NCI-H1436 (cell line): ENCODE data around the gene MCC.
A peak's percentile ranks its signal among the peaks of the same experiment; 100 is the strongest.

Experiments
- DNase-seq: peaks from one replicate; lab custom pipeline; 2025; lab: John Stamatoyannopoulos, UW

Gene MCC

DNA sequence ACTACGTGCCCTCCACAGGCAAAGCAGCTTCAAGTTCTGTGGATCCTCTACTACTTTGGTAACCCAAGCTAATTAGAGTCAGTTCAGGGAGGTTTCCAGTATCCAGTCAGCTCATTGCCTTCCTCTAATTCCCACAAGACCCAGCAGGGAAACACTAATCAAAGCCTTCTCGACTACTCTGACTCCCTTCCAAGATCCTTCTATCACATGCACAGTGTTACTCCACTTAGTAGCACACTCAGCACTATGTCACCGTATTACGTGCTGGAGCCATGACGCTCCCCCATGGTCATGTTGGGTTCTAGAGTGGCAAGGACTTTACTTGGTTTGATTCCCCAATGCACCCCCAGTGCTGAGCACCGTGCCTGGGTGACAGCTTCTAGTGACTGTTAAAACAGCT is 458.6 kb downstream of the MCC start:
- no peak for DNase-seq

DNA sequence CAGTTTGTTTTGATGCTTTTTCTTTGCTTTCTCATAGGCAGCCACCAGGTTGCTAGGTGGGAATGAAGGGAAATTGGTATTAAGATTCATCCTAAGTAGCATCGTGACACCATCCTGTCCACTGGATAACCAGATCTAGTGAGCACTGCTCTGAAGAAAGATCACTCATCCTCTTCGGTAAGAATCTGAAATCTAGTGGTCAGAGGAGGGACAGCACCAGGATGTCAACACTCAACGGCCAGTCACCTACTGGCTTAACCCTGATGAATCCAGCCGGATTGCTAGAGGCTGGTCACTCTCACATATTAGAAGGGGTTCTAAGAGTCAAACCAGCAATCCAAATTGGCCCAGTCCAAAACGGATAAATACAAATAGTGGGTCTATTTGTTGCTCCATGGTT is 460.8 kb downstream of the MCC start:
- DNase-seq, result no peak

DNA sequence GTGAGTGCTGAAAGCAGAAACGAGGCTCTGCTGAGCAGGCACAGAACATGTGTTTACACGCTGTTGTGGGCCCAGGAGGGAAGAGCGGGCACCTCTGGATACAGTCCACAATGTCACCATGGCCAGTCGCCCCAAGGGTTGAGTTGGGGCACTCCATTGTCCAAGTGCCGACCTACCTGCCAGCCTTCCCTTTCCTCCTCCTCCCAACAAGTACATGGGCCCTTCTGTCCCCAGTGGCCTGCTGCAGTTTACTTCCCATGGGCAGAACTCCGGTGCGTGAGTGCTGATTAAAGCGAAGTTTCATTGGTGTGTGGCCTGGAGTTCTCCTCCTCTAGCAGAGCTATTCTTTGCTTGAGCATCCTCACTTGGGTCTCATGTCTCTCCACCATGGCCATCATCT is 461.2 kb downstream of the MCC start:
- DNase-seq, result no peak

DNA sequence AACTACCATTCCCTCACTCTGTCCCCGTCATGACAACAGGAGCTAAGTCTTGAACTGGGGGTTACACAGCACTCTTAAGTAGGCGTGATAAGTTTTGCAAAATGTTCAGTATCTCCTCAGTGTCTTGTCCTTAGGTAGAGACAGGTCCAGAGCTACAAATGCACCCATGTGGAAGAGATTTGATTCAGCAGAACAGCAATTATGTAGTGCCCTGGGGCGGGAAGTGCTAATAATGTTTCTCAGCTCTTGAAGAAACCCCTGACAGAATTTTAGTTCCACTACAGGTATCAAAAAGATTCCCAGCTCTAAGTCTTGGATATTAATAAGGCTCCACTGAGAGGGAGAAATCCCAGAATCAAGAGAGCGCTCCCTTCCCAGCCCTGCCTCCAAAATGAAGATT is 462.0 kb downstream of the MCC start:
- DNase-seq, result no peak

DNA sequence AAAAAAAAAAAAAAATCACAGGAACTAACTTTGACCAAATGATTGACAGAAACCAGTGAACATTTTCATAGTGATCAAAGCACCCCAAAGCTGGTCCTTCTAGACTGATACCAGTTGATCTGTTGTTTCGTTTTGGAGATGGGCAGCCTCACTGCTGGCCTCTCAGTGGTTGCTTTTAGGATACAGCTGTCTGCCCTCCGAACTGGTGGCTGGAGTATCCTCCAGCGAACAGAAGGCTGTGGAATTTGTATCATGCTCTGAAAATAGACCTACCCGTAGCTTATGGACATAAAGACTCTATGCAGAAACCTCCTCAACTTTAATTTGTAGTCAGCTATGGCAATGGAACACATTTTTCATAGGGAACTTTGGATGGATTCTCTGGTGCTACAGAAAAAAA is 462.7 kb downstream of the MCC start:
- DNase-seq, result no peak

DNA sequence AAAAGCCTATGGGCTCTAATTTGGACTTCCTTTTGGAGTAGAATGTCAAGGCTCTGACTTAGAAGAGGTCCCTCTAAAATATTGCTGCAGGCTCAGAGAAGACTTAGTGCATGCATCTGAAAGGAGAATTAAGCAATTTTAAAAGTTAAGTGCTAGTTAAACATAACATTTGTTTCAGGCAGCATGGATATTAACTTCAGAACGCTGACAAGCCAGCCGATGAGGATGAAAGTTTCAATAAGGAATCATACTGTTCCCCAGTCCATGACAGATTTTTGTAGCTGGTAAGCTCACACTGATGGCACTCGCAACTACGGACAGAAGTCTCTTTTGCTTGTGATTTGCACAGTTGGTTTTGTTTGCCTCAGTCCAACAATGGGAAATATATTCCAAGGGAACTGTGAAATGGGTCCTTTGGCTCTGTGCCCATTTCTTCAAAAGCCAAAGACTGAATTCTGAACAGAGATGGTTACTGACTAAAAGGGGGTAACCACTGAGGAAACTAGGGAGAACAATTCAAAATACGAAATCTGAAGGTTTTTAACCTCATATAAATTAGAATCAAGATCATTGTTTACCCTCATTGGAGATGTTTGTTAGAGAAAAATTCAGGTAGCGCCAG is 464.1 kb downstream of the MCC start:
- DNase-seq, result no peak

DNA sequence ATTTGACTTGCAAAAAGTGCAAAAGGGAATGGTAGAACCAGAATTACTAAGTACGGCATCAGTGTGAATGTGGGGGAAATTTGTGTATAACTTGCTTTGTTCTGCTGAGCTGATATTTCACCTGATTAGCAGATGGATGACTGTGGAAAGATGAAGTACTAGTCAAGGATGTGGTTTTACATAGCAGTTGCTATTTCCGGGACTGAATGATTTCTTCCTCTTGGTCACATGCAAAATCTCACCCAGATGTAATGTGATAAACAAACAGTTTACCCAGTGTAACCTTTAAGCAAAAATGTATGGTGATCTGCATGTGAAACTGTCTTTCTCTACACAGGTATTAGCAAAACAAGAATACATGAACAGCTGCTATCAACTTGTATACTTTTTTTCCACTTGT is 465.6 kb downstream of the MCC start:
- no peak for DNase-seq

DNA sequence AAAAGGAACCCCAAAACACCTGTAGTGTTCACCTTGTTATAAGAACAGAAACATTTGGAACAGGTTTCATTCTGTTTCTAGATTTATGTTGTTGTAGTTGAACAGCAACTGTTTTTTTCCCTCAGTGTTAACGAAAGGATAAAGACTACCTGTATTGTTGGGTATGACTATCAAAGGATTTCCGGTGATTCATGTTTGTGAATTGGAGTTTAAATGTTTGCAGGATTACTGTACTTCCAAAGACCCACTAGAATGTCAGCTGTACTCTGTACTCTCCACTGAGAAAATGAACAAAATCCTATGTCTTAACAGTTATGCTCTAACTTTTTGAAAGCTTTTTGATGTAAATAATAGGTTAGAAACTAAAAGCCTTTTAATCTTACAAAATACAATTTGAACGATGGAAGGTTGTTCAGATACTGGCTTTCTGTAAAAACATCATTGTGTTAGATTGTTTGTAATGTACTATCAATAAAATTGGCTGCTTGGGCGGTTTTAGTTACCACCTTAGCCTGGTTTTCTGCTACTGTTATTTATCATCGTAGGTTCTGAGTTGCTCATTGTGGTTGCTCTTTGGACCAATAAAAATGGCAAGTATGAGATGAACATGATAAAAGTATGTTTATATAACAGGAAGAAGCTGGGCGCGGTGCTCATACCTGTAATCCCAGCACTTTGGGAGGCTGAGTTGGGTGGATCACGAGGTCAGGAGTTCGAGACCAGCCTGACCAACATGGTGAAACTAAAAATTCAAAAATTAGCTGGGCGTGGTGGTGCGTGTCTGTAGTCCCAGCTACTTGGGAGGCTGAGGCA is 467.6 kb downstream of the MCC start:
- DNase-seq, result no peak

DNA sequence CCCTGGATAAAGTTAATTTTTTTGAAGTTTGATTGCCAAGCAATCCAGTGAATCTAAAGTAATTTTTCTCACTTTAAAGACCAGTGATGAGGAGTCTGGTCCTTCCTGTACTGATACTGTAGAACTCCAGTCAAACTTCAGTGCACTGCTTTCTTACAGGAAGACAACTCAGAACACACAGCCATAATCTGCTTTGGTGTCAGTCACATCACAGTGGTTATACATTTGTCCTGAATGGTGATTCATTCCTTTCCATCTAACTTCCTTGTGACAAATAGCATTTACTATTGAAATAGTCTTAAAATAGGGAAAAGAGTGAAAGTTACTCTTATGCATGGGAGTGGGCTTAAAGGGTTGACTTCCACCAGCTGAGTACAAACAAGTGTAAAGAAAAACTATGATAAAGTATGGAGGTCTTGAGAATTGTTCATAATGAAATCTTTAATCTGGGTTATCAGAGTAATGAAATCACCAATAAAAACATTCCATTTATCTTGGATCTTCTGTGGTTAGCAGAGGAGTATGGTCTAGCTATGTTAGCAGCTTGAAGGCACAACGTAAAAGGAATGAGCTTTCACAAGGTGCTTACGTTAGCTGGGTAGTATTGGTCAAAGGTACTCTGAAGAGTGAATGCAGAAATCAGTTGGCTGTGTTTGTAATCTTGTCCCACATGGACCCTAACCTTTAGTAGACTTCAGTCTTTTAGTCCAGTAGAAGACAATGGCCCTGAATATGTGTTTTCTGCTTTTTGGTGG is 470.2 kb downstream of the MCC start:
- no peak for DNase-seq

DNA sequence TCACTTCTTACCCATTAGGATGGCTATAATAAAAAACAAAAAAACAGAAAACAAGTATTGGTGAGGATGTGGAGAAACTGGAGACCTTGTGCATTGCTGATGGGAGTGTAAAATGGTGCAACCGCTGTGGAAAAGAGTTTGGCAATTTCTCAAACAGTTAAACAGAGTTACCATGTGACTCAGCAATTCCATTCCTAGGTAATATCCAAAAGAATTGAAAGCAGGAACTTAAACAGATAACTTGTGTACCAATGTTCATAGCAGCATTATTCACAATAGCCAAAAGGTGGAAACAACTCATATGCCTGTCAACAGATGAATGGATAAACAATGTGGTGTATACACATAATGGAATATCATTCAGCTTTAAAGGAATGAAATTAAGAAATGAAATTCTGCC is 482.8 kb downstream of the MCC start:
- no peak for DNase-seq

DNA sequence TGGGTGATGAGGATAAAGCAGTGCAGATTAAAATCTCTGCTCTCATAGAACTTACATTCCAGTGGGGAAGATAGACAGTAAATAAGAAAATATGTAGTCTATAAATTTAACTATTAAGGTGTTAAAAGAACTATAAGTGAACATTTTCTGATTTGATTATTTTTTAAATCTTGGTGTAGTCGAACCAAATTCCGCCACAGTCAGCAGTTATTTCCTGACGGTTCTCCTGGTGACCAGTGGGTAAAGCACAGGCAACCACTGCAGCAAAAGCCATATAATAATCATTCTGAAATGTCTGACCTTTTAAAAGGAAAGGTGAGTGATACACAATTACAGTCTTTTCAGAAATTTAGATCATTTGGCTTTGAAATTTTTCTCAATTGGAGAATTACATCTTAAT is 484.5 kb downstream of the MCC start:
- no peak for DNase-seq

DNA sequence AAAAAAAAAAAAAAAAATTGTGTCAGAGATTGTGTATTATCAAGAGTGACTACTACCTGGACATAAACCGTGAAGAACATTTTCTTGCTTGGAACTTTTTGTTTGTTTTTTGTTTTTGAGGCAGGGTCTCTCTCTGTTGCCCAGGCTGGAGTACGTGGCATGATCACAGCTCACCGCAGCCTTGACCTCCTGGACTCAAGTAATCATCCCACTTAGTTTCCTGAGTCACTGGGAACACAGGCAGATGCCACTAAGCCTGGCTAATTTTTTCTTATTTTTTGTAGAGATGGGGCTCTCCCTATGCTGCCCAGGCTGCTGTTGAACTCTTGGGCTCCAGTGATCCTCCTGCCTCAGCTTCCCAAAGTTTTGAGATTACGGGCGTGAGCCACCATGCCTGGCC is 485.8 kb downstream of the MCC start:
- DNase-seq, result no peak

DNA sequence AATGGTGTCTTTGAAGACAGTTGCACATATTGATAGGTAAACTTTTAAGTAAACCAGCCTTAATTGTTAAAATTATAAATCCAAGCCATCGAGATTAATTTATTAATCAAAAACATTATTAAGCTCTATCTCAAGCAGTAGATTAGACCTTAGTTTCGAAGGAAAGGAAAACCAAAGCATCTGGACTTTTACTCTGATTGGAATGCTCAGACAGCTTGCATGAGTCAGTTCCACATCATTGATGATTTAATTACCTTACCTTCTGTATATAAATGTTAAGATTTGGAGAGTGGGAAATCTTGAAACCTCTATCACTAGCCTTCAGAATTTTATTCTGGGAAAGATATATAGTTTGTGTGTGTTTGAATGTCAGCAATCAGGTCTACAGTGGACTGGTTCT is 487.8 kb downstream of the MCC start:
- no peak for DNase-seq

DNA sequence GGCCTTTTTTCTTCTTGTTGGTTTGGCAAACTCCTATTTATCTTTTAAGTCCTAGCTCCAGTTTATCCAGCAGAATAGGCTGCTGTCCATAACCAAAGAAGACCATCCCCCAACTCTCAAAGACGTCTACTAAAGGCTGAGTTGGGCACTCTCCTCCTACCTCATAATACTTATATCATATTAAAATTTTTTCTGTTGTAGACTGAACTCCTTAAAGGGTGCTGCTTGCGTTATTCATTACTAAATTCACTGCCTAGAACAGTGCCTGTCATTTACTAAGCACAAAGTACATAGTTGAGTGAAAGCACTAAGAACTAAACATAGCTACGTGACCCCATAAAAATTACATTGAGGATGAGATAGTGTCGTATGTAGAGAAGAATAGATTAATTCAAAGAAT is 490.0 kb downstream of the MCC start:
- DNase-seq, result no peak

DNA sequence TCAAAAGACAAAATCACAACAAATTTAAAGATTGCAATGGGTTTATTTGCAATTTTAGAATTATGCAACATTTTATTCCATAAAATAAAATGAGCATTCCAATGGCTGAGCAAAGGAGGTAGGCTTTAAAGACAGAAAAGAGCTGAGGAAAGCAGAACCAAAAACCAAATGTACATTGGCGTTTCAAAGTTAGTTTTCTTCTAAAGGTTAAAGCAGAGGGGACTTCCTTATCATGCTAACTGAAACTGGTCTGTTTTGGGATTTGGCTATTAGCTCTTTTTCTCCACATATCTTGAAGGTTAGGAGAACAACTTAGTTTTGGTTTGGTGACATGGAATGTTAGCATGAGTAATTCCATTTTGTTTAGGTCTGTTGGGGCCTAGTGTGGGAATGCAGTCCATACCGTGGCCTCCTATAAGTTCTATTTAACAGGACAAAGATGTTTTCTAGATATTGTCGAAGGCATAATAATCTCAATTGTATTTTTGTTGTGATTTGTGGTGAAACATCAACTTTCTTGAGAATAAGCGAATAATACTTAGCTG is 491.4 kb downstream of the MCC start:
- no peak for DNase-seq

DNA sequence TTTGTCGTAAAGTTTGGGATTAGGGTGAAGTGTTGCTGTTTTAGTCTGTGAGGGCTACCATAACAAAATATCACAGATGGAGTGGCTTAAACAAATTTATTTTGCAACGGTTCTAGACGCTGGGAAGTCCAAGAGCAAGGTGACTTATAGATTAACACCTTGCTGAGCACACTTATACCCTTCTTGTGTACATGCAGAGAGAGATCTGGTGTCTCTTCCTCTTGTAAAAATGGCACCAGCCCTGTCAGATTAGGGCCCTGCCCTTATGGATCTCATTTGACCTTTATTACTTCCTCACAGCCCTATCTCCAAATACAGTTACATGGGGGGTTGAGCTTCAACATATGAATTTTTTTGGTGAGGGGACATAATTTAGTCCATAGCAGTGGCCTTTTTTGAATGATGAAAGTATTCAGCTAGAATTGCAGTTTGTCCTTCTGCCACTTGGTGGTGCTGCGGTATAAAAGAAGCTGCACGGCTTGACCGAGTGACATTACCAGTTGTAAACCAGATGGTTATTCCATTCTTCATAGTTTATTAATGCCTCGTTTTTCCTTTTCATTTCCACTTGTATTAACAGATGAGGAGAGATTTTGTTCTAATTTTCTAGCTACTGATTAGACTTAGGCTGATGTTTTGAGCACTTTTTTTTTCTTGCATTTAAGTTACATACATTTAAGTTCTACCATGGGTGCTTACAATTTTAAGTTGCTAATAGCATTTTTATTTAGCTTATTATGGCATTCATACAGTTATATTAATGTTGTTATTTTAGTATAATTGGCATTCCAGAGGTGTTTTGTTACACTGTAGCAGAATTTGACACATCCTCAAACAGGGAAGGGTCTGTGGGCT is 492.3 kb downstream of the MCC start:
- peak; percentile 17 for DNase-seq

DNA sequence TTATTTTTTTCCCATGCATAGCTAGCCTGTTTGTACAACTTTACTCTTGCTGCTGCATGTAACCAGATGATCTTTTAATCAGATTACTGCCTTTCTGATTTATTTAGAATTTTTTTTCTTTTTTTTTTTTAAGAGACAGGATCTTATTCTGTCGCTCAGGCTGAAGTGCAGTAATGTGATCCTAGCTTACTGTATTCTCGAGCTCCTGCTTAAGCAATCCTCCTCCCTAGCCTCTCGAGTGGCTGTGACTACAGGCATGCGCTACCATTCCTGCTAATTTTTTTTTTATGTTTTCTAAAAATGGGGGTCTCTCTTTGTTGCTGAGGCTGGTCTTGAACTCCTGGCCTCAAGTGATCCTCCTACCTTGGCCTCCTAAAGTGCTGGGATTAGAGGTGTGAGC is 502.0 kb downstream of the MCC start:
- DNase-seq, result no peak

DNA sequence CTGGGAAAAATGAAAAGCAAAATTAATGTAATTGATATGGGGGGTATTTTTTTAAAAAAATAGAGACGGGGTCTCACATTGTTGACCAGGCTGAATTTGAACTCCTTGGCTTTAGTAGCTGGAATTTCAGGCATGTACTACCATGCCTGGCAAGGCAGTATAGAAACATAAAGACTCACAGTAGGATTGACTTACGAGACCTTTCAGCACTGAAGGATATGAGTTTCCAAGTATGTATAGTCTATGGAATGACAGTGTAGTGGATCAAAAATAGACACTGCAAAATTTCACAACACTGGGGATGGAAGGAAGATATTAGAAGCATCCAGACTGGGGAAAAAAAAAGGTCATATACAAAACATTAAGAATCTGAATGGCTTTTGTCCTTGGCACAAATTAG is 504.9 kb downstream of the MCC start:
- no peak for DNase-seq

DNA sequence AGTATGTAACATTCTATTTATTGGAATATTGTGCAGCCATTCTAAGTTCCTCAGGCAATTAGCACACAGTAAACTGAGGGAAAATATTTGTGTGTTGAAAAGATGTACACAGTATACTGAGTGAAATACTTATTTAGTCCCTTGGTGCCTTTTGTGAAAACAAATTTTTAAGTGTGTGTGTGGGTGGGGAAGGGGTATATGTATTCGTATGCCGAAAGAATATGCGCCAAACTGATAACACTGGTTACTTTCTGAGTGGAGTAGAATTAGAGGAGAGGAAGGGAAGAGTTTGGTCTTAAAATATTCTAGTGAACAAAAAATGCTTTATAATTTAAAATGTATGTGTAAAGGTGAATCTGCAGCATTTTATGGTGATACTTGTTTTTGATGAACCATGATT is 508.5 kb downstream of the MCC start:
- DNase-seq, result no peak

DNA sequence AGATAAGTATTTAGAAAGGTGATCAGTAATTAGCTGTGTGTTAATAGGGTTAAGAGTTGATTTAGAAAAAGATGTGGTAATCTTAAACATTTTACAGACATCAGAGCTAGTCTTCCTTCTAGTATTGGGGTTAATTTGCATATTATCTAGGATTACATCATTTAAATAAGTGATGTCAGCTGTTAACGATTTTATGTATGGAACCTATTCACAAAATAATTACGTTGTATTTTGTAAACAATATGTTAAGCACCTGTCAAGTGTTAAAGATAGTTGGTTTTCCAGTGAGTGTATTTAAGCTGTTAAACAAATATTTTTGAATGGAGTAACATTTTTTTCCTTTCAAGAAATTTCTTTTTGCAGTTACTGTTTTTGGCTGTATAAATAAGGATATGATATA is 509.4 kb downstream of the MCC start:
- DNase-seq, result peak; percentile 10

DNA sequence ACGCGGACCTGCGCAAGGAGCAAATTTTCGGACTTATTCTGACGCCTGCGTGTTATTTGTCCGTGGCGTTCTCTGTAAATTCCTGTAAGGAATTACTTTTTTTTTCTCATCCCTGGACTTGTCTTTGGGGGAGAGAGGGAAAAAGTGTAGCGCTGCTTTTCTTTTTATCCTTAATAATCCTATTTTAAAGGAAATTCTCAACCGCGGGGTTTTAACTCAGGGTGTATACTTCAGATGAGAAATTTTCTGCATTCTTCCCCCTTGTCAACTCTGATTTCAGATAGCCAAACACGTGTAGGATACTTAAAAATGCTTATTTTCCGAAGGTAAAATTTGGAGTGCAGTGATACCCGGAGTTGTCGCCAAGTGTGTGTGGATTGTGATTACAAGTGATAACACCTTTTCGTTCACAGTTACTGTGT is 510.8 kb downstream of the MCC start:
- DNase-seq, result no peak
